PC-3 (cell line): Measurements from ENCODE around the gene KCNK18.

ENCODE experiments used
- EZH2 ChIP-seq: fragments of 300-600 bp; sonication (generic); IDR thresholded peaks from one replicate; pipeline ENCODE4 v1.6.1; 2017; ENCODE audit warnings: antibody characterized with exemption, mild to moderate bottlenecking, low read length; ENCODE audit not compliant: unreplicated experiment
- EZH2phosphoT487 ChIP-seq: fragments of 300-600 bp; sonication (generic); IDR thresholded peaks from 2 replicates; pipeline ENCODE4 v1.6.1; 2018; ENCODE audit warnings: mild to moderate bottlenecking, antibody characterized with exemption, low read length, borderline replicate concordance
- TF ChIP-seq, protein P1 (sequence below): fragments of 300-600 bp; sonication (generic); conservative IDR thresholded peaks from 2 replicates; pipeline ENCODE4 v1.5.1; 2017; ENCODE audit warnings: antibody characterized with exemption, low read depth, mild to moderate bottlenecking, low read length

- TF ChIP-seq, protein P1, sequence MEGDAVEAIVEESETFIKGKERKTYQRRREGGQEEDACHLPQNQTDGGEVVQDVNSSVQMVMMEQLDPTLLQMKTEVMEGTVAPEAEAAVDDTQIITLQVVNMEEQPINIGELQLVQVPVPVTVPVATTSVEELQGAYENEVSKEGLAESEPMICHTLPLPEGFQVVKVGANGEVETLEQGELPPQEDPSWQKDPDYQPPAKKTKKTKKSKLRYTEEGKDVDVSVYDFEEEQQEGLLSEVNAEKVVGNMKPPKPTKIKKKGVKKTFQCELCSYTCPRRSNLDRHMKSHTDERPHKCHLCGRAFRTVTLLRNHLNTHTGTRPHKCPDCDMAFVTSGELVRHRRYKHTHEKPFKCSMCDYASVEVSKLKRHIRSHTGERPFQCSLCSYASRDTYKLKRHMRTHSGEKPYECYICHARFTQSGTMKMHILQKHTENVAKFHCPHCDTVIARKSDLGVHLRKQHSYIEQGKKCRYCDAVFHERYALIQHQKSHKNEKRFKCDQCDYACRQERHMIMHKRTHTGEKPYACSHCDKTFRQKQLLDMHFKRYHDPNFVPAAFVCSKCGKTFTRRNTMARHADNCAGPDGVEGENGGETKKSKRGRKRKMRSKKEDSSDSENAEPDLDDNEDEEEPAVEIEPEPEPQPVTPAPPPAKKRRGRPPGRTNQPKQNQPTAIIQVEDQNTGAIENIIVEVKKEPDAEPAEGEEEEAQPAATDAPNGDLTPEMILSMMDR: no peak
- TF ChIP-seq EZH2 (no peak), EZH2phosphoT487 (no peak)
Observed at GRCh38 chr10:117163954-117164548, 33.2 kb upstream of the KCNK18 start.
